Measurements from ENCODE around the gene LRRC37A.
"Not testable (repeated sequence)": the region's sequence is repeated elsewhere in the genome, so short reads cannot be mapped to it uniquely, and the experiment has no call there.

DNA sequence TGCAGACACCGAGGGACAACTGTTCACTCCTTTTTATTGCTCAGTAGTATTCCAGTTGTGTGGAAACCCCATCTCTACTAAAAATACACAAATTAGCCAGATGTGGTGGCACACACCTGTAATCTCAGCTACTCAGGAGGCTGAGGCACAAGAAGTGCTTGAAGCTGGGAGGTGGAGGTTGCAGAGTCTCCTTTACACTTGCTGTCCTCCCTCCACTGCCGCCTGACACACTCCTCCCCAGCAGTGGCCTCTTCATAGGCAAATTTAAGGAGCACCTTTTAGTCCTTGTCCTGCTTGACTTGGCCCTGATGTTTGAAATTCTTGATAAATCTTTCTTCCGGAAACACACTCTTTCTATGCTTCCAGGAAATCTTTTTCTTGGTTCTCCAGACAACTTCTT, 45.8 kb upstream of the LRRC37A start:
- not testable (repeated sequence) for TF ChIP-seq SMAD5 (IDR thresholded peaks at IDR 0.05; ENCODE audit: low read depth); RAD51 (IDR thresholded peaks at IDR 0.05)
- TF ChIP-seq, protein P1, sequence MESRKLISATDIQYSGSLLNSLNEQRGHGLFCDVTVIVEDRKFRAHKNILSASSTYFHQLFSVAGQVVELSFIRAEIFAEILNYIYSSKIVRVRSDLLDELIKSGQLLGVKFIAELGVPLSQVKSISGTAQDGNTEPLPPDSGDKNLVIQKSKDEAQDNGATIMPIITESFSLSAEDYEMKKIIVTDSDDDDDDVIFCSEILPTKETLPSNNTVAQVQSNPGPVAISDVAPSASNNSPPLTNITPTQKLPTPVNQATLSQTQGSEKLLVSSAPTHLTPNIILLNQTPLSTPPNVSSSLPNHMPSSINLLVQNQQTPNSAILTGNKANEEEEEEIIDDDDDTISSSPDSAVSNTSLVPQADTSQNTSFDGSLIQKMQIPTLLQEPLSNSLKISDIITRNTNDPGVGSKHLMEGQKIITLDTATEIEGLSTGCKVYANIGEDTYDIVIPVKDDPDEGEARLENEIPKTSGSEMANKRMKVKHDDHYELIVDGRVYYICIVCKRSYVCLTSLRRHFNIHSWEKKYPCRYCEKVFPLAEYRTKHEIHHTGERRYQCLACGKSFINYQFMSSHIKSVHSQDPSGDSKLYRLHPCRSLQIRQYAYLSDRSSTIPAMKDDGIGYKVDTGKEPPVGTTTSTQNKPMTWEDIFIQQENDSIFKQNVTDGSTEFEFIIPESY (IDR thresholded peaks at IDR 0.05): not testable (repeated sequence)

Data from GM12878 (cell line).